GM12874 (cell line): Measurements from ENCODE around the gene AUTS2.

Experiments used
- TF ChIP-seq, protein P1 (sequence below): IDR thresholded peaks from 2 replicates; pipeline ENCODE4 v1.5.1; 2011; ENCODE audit warnings: low read depth, mild to moderate bottlenecking, control low read depth, low read length, moderate library complexity; ENCODE audit not compliant: insufficient read depth

Gene AUTS2

GRCh38 chr7:69947998-69948397 lies 349.7 kb downstream of the AUTS2 start:
- TF ChIP-seq, protein P1, sequence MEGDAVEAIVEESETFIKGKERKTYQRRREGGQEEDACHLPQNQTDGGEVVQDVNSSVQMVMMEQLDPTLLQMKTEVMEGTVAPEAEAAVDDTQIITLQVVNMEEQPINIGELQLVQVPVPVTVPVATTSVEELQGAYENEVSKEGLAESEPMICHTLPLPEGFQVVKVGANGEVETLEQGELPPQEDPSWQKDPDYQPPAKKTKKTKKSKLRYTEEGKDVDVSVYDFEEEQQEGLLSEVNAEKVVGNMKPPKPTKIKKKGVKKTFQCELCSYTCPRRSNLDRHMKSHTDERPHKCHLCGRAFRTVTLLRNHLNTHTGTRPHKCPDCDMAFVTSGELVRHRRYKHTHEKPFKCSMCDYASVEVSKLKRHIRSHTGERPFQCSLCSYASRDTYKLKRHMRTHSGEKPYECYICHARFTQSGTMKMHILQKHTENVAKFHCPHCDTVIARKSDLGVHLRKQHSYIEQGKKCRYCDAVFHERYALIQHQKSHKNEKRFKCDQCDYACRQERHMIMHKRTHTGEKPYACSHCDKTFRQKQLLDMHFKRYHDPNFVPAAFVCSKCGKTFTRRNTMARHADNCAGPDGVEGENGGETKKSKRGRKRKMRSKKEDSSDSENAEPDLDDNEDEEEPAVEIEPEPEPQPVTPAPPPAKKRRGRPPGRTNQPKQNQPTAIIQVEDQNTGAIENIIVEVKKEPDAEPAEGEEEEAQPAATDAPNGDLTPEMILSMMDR: no peak

- TF ChIP-seq, protein P1: no peak
Observed at GRCh38 chr7:69949122-69949521, 350.8 kb downstream of the AUTS2 start.

- TF ChIP-seq, protein P1: no peak
Observed at GRCh38 chr7:69951458-69951857, 353.2 kb downstream of the AUTS2 start.

DNA sequence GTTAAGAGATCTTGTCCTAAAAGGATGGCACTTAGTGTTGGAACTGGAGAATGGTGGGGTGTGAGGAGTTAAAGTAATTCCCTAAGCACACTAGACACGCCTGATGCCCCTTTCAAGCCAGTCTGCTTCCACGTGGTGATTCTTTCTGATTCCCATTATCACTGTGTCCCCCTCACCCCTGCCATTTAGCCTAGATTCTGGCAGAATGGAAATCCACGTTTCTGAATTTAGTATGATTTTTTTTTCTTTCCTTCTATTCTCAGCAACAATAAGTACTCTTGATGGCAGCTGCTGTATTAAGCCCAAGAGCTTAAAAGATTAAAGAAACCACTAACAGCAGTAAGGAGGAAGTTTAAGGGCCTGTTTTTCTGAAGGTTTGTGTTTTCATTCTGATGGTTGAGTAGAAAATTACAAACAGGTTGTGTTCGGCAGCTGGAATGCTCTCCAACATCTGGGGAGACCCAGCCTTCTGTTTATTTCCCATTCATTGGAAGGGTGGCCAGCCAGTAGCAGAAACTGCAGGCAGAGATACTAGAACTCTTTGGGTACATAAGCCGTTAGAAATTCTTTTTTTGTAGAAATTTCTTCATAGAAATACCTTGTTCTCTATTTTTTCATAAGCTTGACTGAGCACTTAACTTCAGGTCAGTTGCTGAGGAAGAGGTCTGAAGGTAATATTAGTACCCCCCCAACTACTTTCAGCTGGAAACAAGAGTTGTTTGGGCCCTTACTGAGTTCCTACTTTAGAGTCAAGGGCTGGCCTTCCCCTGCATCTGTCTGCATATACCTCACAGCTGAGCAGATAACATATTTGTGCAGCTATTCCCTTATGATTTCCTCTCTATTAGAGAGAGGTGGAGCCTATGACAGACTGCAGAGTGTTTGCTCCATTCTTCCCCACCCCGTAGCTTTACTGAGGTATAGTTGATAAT lies 355.1 kb downstream of the AUTS2 start:
- TF ChIP-seq, protein P1: no peak

- TF ChIP-seq, protein P1: no peak
Observed at GRCh38 chr7:69956541-69956940, 358.3 kb downstream of the AUTS2 start.

DNA sequence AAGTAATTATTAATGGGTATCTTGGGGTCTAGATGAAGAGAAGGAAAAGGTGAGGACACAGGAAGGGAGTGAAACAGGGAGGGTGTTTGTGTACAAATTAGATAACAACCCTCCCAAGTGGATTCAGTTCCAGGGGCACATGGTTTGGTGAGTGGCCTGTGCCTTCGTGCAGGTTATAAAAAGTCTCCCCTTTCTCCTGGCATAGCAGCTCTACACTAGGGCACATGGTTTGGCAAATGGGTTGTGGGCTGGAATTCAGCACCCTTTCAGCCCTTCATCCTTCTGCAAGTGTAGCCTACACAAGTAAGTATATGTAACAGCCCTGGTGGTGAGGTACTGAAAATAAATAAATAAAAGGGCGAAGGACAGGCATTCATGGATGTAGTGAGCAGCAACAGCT lies 359.4 kb downstream of the AUTS2 start:
- TF ChIP-seq, protein P1: no peak

GRCh38 chr7:69959789-69960499 lies 361.7 kb downstream of the AUTS2 start:
- TF ChIP-seq, protein P1: no peak
